D341Med (cell line): ENCODE data around the gene SETX.
A peak's percentile ranks its signal among the peaks of the same experiment; 100 is the strongest.

Experiments used
- DNase-seq: peaks from one replicate; pipeline ENCODE4 v3.0.0; 2012; ENCODE audit warnings: low spot score

SETX gene

DNA sequence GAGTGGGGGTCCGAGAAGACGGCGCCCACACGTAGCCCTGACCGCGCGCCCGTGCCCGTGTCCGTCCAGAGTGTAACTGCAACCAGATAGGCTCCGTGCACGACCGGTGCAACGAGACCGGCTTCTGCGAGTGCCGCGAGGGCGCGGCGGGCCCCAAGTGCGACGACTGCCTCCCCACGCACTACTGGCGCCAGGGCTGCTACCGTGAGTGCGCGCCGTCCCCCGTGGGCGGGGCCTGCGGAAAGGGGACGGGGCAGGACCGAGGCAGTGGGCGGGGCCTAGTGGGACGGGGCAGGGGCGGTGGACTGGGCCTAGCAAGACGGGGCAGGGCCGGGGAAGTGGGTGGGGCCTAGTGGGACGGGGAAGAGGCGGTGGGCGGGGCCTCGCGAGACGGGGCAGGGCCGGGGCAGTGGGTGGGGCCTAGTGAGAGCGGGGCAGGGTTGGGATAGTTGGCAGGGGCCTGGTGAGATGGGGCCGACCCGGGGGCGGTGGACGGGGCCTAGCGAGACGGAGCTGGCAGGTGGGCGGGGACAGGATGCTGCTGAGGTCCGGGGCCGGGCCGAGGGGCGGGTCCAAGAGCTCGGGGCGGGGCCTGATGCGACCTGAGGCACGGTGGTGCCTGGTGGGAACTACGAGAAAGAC lies 113.8 kb downstream of the SETX start:
- DNase-seq, result peak; percentile 98

- DNase-seq, result no peak
These were observed 114.6 kb downstream of the SETX start for GRCh38 chr9:132239999-132240840.

DNA sequence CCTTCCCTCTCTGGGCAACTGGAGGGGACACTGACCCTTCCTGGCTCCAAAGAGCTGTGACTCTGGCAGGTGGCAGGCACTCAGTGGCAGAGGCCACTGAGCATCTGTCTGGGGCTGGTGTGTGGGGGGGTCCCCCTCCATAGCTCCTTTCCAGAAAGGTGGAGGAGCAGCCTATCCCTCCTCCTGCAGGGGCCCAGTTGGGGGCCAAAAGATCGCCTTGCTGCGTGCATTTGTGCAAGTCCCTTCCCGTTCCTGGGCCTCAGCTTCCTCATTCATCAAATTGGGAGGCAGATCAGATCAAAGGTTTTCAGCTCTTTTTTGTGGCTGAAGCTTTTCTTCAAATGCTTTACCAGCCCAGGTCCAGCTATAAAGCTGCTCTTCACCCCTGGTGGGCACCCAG lies 115.3 kb downstream of the SETX start:
- DNase-seq, result no peak

DNA sequence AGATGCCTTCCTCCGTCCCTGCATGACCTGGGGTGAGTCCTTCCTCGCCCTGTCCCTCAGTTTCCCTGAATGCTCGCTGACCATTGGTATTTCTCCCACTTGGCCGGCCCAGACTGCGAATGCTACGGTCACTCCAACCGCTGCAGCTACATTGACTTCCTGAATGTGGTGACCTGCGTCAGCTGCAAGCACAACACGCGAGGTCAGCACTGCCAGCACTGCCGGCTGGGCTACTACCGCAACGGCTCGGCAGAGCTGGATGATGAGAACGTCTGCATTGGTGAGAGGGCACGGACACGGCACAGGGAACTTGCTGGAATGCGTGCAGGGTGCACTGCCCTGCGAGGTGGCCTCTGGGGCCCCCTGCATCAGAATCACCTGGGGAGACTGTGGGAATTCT lies 115.8 kb downstream of the SETX start:
- no peak for DNase-seq

DNA sequence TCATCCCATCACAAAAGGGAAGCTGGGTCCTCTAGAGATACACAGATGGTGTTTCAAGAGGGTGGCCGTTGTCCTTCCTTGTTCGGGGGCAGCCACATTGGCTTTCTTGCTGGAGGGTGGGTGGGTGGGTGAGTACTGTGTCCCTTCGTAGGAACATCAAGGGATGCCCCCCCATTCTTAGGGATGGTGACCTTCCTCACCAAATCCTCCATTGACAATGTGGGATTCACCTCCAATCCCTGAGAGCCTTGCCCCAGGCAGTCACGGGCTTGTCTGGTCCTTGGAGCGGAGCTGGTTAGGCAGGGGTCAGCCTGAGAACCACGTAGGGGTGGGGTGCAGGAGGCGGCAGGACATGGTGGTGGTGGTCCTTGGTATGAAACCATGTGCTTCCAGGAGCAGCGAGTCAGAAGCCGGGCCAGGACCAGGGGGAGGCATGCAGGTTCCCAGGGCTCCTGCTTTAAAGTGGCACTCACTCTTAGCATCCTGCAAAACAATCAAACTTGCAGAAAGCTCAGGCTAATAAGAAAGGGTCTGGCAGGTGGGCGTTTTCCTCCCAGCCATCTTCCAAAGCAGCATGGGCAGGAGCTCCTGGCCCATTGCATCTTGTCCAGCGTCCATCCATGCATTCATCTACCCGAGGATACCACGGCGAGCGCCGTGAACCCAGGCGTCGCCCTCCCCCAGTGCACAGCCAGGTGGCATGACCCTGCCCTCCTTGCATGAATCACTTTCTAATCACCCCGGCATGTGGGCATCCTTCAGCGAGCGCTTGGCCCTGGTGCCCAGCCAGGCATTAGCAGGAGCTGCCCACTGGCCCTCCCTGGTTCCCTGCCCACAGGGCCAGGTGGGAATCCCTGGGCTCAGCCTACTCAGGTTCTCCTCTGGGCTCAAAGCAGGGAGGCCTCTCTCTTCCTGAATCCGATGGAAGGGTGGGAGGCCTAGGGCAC lies 116.5 kb downstream of the SETX start:
- DNase-seq, result no peak

DNA sequence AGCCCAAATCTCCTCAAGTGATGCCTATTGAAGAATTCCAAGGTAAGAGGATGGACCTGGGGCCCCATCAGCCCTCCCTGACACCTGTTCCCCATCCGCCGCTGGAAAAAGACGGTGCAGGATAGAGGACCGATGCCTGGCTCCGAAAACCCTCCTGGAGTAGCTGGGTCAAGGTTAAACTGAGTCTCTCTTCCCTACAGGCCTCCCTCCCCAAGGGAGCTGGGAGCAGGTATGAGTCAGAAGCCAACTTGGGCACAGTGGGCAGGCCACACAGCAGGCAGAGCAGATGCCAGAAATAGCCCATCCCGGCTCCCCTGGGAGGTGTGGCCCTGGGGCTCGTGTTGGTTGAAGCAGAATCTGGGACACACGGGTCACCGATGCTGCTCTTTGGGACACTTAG lies 117.3 kb downstream of the SETX start:
- no peak for DNase-seq

DNA sequence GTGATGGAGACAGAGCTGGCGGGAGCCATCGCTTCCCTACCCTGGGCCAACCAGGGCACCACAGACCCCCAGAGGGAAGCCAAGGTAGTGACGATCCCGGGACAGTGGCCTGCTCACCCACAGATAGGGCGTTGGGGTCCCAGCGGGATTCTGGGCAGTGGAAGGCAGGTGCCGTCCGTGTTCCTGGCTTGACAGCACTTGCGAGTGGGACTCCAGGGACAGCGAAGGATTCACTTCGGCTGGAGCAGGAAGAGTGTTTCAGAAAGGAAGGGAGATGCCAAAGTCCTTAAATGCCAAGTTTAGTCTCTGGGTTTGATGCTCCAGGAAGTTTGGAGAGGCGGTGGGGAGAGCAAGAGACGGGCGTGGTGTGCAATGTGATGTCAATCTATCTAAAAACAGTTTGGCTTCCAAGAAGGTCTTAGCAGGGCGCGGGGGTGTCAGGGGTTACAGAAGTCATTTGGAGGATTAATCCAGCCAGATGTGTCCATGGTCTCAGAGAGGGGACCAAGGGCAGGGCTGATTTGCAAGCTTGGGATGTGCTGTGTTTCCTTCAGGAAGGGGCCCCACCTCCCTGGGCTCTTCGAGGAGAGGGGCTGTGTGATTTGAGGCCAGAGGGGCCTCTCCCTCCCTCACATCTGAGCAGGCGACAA lies 118.0 kb downstream of the SETX start:
- no peak for DNase-seq

GRCh38 chr9:132235894-132236661 lies 118.7 kb downstream of the SETX start:
- DNase-seq, result peak; percentile 82

DNA sequence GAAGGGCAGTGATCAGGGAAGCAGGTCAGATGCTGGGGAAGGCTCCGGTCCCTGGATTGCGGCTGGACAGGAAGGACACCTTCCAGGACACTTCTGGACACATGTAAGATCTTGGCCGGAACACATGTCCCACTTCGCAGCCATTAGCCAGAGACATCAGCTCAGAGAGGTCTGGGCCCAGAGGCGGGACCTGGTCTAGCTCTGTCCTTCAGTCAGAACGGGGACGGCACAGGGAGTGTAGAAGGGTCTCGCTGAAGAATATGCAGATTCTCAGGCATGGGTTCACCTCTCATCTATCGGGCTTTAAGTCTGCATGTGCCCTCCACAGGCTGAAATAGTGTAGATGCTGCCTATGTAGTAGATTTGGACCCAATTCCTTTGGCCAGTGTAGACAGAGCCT lies 119.7 kb downstream of the SETX start:
- no peak for DNase-seq

DNA sequence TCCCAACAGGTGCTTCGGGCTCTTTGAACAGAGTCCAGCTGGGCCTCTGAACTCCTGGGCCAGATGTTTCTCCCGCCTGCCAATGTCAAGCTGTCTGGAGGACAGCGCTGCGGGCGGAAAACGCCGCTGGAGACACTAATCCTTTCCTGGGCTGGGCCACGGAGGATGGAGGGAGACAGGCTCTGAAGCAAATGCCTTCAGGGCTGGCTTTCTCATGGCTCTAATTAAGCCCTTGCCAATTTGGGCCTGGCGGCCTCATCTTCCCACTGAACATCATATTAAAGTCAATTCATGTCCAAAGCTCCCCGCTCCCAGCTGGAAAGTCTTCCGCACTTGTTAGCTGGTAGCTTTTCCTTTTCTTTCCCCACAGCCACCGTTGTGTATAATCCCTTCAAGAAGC lies 120.3 kb downstream of the SETX start:
- DNase-seq, result no peak

- no peak for DNase-seq
These were observed 121.6 kb downstream of the SETX start for GRCh38 chr9:132233138-132233537.

DNA sequence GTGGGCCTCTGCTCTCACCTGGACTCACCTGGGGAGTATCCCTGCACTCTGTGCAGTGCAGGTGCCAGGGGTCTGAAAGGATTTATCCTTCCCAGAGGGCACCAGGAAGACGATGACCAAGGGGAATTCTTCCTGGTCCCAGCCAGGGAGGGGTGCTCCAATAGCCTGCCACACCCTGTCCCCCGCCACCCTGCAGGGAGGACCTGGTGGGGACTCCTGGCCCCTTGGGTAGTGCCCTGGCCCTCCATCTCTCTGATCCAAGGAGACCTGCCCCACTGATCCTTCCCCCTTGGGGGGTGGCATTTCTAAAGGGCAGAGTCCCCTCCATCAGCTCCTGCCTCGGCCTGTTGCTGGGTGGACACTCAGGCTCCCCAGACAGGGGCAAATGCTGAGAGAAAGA lies 122.3 kb downstream of the SETX start:
- no peak for DNase-seq

- no peak for DNase-seq
These were observed 123.6 kb downstream of the SETX start for GRCh38 chr9:132231019-132231701.

- no peak for DNase-seq
These were observed 124.2 kb downstream of the SETX start for GRCh38 chr9:132230605-132231004.

DNA sequence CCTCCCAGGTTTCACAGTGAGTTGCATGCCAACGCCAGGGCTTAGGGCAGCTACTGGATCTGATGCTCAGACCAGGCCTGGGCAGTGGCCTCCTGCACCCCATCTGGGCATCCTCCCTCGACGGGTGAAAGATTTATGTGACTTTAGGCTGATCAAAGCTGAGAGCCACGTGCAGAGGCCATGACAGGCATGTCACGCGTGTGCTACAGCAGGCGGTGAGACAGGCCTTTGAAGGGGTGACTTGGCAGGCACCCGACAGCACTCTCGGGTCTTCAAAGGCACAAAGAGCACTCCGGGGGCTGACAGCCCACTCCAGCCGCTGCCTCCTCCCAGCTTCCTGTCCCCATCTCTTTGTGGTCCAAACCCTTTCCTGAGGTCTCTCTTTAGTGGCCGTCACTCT lies 126.7 kb downstream of the SETX start:
- DNase-seq, result no peak

DNA sequence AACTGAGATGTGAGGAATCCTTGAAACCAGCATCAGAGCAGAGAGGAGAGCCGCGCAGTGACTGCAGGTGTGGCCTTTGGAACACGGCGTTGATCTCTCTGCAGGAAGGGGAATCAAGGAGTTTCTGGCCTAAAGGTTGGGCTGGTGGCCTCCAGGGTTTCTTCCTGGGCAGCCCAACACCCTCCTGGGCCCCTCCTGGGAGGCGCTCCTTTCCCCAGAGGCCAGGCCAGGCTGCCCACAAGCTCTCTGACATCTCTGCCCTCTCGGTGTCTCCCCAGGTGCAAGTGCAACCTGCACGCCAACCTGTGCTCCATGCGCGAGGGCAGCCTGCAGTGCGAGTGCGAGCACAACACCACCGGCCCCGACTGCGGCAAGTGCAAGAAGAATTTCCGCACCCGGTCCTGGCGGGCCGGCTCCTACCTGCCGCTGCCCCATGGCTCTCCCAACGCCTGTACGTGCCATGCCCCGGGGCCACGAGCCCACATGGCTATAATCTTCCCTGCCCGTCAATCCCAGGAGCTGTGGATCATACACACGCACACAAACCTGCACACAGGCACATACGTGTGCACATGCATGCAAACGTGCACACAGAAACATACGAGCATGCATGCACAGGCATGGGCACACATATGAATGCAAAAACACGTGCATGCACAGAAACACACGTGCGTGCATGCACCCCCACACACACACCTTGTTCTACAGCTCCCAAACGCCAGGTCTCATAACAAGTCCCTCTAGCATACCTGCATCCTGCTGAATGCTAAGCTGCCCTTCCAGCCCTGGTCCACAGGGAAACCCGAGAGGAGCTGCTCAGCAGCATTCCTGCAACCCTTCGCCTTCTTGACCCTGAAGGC lies 128.0 kb downstream of the SETX start:
- DNase-seq, result no peak

DNA sequence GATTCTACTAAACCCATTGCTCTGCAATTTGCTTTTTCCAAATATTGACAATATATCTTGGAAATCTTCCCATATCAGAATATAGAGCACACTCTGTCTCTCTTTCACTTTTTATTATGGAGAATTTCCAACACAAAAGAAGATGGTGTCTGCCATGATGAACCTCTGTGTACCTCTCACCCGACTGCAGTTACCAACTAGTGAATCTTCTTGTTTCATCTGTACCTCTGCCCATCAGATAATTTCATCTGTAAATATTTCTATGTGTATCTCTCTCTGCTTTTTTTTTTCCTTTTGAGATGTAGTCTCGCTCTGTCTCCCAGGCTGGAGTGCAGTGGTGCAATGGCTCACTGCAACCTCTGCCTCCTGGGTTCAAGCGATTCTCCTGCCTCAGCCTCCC lies 130.1 kb downstream of the SETX start:
- no peak for DNase-seq

DNA sequence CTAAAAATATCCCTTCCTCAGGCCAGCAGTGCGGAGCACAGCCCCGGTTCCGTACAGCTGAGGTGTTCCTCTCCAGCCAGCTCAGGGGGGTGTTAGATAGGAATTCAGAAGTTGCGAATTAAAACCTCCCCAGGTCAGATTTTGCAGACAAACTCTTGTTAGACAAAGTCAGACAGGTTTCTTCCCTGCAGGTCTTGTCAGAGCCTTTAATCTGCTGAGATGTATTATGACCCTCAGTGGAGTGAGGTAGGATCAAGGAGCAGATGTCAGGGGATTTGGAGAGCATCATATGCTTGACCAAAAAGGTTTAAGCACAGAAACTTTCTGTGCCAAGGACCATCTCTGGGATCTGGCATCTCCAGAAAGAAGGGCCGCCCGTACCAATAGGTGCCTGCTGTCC lies 132.8 kb downstream of the SETX start:
- no peak for DNase-seq

DNA sequence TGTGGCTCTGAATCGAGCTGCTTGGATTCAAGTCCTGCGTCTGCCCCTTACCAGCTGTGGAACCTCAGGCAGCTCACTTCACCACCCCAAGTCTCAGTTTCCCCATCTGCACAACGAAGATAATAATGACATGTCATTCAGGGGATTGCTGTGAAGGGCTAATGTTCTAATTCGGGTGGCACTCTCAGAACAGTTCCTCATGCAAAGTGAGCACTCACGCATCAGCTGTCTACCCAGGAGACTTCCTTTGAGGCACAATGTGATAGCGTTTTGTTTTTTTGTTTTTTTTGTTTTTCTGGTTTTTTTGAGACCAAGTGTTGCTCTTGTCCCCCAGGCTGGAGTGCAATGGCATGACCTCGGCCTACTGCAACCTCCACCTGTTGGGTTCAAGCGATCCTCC lies 136.6 kb downstream of the SETX start:
- no peak for DNase-seq
